H9 (cell line): Measurements from ENCODE around the gene TXNDC8. TPM values are rescaled to one million over a fixed set of nuclear protein-coding genes. Genes with fewer than 3 reads are reported as not detected.

ENCODE experiments used
- DNase-seq: peaks from one replicate; pipeline ENCODE4 v3.0.0-alpha.2; 2017
- H2AFZ ChIP-seq: one replicate; pipeline ENCODE4 v1.6.1; 2013; ENCODE audit warnings: mild to moderate bottlenecking, low read length, control low read depth, moderate library complexity
- H2AK5ac ChIP-seq: 2 replicates; pipeline ENCODE4 v1.6.1; 2013; ENCODE audit warnings: low read length, control low read depth, mixed read lengths; ENCODE audit not compliant: insufficient read length
- H2BK120ac ChIP-seq: one replicate; pipeline ENCODE4 v1.6.1; 2013; ENCODE audit warnings: low read depth, mild to moderate bottlenecking, low read length, control low read depth, inconsistent platforms; ENCODE audit not compliant: poor library complexity, severe bottlenecking
- H2BK12ac ChIP-seq: 2 replicates; pipeline ENCODE4 v1.6.1; 2013; ENCODE audit warnings: low read length, control low read depth, mixed read lengths, low read depth; ENCODE audit not compliant: insufficient read length
- H2BK15ac ChIP-seq: 2 replicates; pipeline ENCODE4 v1.6.1; 2013; ENCODE audit warnings: low read depth, low read length, control low read depth
- H2BK20ac ChIP-seq: one replicate; pipeline ENCODE4 v1.6.1; 2013; ENCODE audit warnings: low read depth, mild to moderate bottlenecking, low read length, control low read depth, inconsistent platforms; ENCODE audit not compliant: poor library complexity, severe bottlenecking
- H2BK5ac ChIP-seq: 2 replicates; pipeline ENCODE4 v1.6.1; 2013; ENCODE audit warnings: low read length, control low read depth, mixed read lengths; ENCODE audit not compliant: insufficient read length
- H3K14ac ChIP-seq: 2 replicates; pipeline ENCODE4 v1.6.1; 2013; ENCODE audit warnings: low read length, control low read depth; ENCODE audit not compliant: insufficient read depth
- H3K18ac ChIP-seq: 2 replicates; pipeline ENCODE4 v1.6.1; 2013; ENCODE audit warnings: low read depth, mild to moderate bottlenecking, mixed read lengths, low read length, control low read depth; ENCODE audit not compliant: insufficient read length
- H3K23ac ChIP-seq: 2 replicates; pipeline ENCODE4 v1.6.1; 2013; ENCODE audit warnings: low read length, control low read depth, mixed read lengths, low read depth; ENCODE audit not compliant: insufficient read length
- H3K23me2 ChIP-seq: 2 replicates; pipeline ENCODE4 v1.6.1; 2013; ENCODE audit warnings: low read depth, mild to moderate bottlenecking, mixed read lengths, low read length, control low read depth; ENCODE audit not compliant: insufficient read length, poor library complexity, severe bottlenecking
- H3K27ac ChIP-seq: 2 replicates; pipeline ENCODE4 v1.5.1; 2013; ENCODE audit warnings: low read length, control low read depth, mixed read lengths, low read depth; ENCODE audit not compliant: insufficient read length
- H3K27me3 ChIP-seq: 2 replicates; pipeline ENCODE4 v1.6.1; 2013; ENCODE audit warnings: low read length, control low read depth, inconsistent platforms; ENCODE audit not compliant: insufficient read depth
- H3K4ac ChIP-seq: 2 replicates; pipeline ENCODE4 v1.6.1; 2013; ENCODE audit warnings: low read depth, mild to moderate bottlenecking, control low read depth, inconsistent platforms, low read length, moderate library complexity
- H3K4me1 ChIP-seq: 2 replicates; pipeline ENCODE4 v1.6.1; 2013; ENCODE audit warnings: low read length, control low read depth, inconsistent platforms; ENCODE audit not compliant: insufficient read depth
- H3K4me2 ChIP-seq: 2 replicates; pipeline ENCODE4 v1.6.1; 2013; ENCODE audit warnings: low read length, control low read depth, mixed read lengths; ENCODE audit not compliant: insufficient read length, insufficient read depth
- H3K56ac ChIP-seq: 2 replicates; pipeline ENCODE4 v1.6.1; 2013; ENCODE audit warnings: low read depth, mild to moderate bottlenecking, mixed read lengths, low read length, control low read depth; ENCODE audit not compliant: insufficient read length
- H3K79me1 ChIP-seq: 2 replicates; pipeline ENCODE4 v1.6.1; 2013; ENCODE audit warnings: low read depth, mild to moderate bottlenecking, moderate library complexity, low read length, control low read depth, inconsistent platforms; ENCODE audit not compliant: insufficient read depth, poor library complexity, severe bottlenecking
- H3K79me2 ChIP-seq: 2 replicates; pipeline ENCODE4 v1.6.1; 2013; ENCODE audit warnings: low read length, control low read depth, inconsistent platforms; ENCODE audit not compliant: insufficient read depth
- H3K9ac ChIP-seq: 2 replicates; pipeline ENCODE4 v1.6.1; 2013; ENCODE audit warnings: low read length, control low read depth, mixed read lengths; ENCODE audit not compliant: insufficient read length; ENCODE audit errors: extremely low read depth
- H3K9me3 ChIP-seq: one replicate; pipeline ENCODE4 v1.6.1; 2013; ENCODE audit warnings: low read depth, low read length, inconsistent platforms; ENCODE audit not compliant: control insufficient read depth
- H3T11ph ChIP-seq: one replicate; pipeline ENCODE4 v1.6.1; 2013; ENCODE audit warnings: mild to moderate bottlenecking, low read length, control low read depth, inconsistent platforms
- H4K20me1 ChIP-seq: one replicate; pipeline ENCODE4 v1.6.1; 2013; ENCODE audit not compliant: control insufficient read depth, insufficient read length, insufficient read depth
- H4K5ac ChIP-seq: 2 replicates; pipeline ENCODE4 v1.6.1; 2013; ENCODE audit warnings: low read depth, mild to moderate bottlenecking, mixed read lengths, low read length, control low read depth; ENCODE audit not compliant: insufficient read length
- H4K8ac ChIP-seq: replicated peaks from 2 replicates; pipeline ENCODE4 v1.6.1; 2013; ENCODE audit warnings: low read length, control low read depth, mixed read lengths, low read depth; ENCODE audit not compliant: insufficient read length
- H4K91ac ChIP-seq: 2 replicates; pipeline ENCODE4 v1.6.1; 2013; ENCODE audit warnings: low read depth, mild to moderate bottlenecking, moderate library complexity, mixed read lengths, low read length, control low read depth; ENCODE audit not compliant: insufficient read length
- H3K27ac Mint-ChIP-seq, 3 experiments: 2 replicates in 2 of 3; 3 replicates in 1 of 3; pipeline ENCODE4 v1.8.0; 2020 to 2021; ENCODE audit warnings: mixed read lengths in 3 of 3, mild to moderate bottlenecking in 1 of 3, moderate library complexity in 1 of 3
- H3K27me3 Mint-ChIP-seq: 2 replicates; pipeline ENCODE4 v1.8.0; 2021; ENCODE audit warnings: low read depth, mild to moderate bottlenecking, moderate library complexity, mixed read lengths
- H3K36me3 Mint-ChIP-seq, 3 experiments: 2 replicates in 2 of 3; 3 replicates in 1 of 3; pipeline ENCODE4 v1.8.0; 2020 to 2021; ENCODE audit warnings: low read depth in 3 of 3, mixed read lengths in 3 of 3; ENCODE audit not compliant: insufficient read depth in 1 of 3
- H3K4me1 Mint-ChIP-seq, 2 experiments: 2 replicates each; pipeline ENCODE4 v1.8.0; 2020; ENCODE audit warnings: mixed read lengths in 2 of 2
- H3K4me3 Mint-ChIP-seq, 2 experiments: 2 replicates in 1 of 2; 3 replicates in 1 of 2; pipeline ENCODE4 v1.8.0; 2020 to 2021; ENCODE audit warnings: mild to moderate bottlenecking in 2 of 2, mixed read lengths in 2 of 2, moderate library complexity in 1 of 2
- H3K9me3 Mint-ChIP-seq, 2 experiments: 2 replicates in 1 of 2; 3 replicates in 1 of 2; pipeline ENCODE4 v1.8.0; 2020; ENCODE audit warnings: mild to moderate bottlenecking in 2 of 2, mixed read lengths in 2 of 2, moderate library complexity in 1 of 2
- CTCF ChIP-seq: fragments of 200-600 bp; sonication (generic); conservative IDR thresholded peaks from 3 replicates; pipeline ENCODE4 v1.8.0; 2021; ENCODE audit warnings: antibody characterized with exemption, mild to moderate bottlenecking
- WGBS: extraction: QIAGEN DNeasy Blood & Tissue Kit; methylation state at CpG from one replicate; pipeline ENCODE4 v1.1.7; 2013; ENCODE audit warnings: missing lambda C conversion rate, low lambda C conversion rate, mixed read lengths; ENCODE audit not compliant: insufficient read length; ENCODE audit errors: extremely low coverage; 5-methylcytosine and 5-hydroxymethylcytosine counted together
- total RNA-seq: library from RNA; stranded (reverse); gene quantifications from 2 replicates; pipeline ENCODE4 v1.2.1, GENCODE V29; 2021

Gene TXNDC8
- total RNA-seq, 1 experiment from 2014 or later, result not detected

GRCh38 chr9:110317911-110318310 is 19.8 kb downstream of the TXNDC8 start:
- Histone ChIP-seq H2AFZ (no peak overlapping the region), H3K4ac (no peak overlapping the region), H3K4me1 (no peaks in the 10 kb centered on the region), H3K27ac (no peak overlapping the region), H2BK15ac (no peak overlapping the region), H3K56ac (no peak overlapping the region), H2BK12ac (no peak overlapping the region), H4K8ac (no peak overlapping the region), H3K18ac (no peak overlapping the region), H3T11ph (no peak overlapping the region), H3K9ac (no peak overlapping the region), H2BK20ac (no peak overlapping the region), H4K91ac (no peak overlapping the region), H3K27me3 (no peaks in the 10 kb centered on the region), H3K4me2 (no peak overlapping the region), H3K14ac (no peak overlapping the region), H4K5ac (no peak overlapping the region), H3K9me3 (no peaks in the 10 kb centered on the region), H2AK5ac (no peak overlapping the region), H3K79me2 (no peaks in the 10 kb centered on the region), H2BK120ac (no peak overlapping the region), H2BK5ac (no peak overlapping the region), H3K23ac (no peak overlapping the region), H3K79me1 (no peaks in the 10 kb centered on the region), H3K23me2 (no peaks in the 10 kb centered on the region), H4K20me1 (no peaks in the 10 kb centered on the region)
- H3K4me1 Mint-ChIP-seq, result peaks cover 10 to 11% of the 10 kb centered on the region in 2 experiments
- no peak for DNase-seq
- no peaks in the 10 kb centered on the region for H3K27me3 Mint-ChIP-seq
- peaks cover 3 to 4% of the 10 kb centered on the region in 2 experiments; a peak in 2 of 5 replicates for H3K9me3 Mint-ChIP-seq
- H3K27ac Mint-ChIP-seq, result no peak overlapping the region
- H3K36me3 Mint-ChIP-seq, result no peaks in the 10 kb centered on the region
- TF ChIP-seq CTCF, result no peak
- no CpG with 5 or more reads among the region's 4 CpGs for whole genome bisulfite sequencing
- no peak overlapping the region for H3K4me3 Mint-ChIP-seq
